Epithelial cell of alveolus of lung (primary cell): ENCODE results near the gene CAPN5. TPM values are rescaled to one million over a fixed set of nuclear protein-coding genes. Genes with fewer than 3 reads are reported as not detected.

Source experiments
- total RNA-seq: library from RNA; depleted of rRNA; stranded (reverse); fragments of >200 nt; gene quantifications from 2 replicates; pipeline ENCODE4 v1.2.1, GENCODE V29; 2015

The CAPN5 gene
- total RNA-seq, result 11.6 and 14.9 TPM in 2 replicates

GRCh38 chr11:77066229-77067042 lies at the start of gene CAPN5:
CAPN5 (plus strand) TSS chr11:77066971; CDS start chr11:77084887, 17,916 bp downstream.

GRCh38 chr11:77102246-77103210 lies 35.8 kb downstream of the CAPN5 start, which contains the start of gene OMP:
OMP (plus strand) TSS chr11:77102840; CDS start chr11:77102840, 0 bp downstream.

GRCh38 chr11:77127920-77128691 lies 61.3 kb downstream of the CAPN5 start, which contains the start of gene MYO7A:
MYO7A (plus strand) TSS chr11:77128246; CDS start chr11:77130635, 2,389 bp downstream.

Other genes starting within 250 kb of the CAPN5 start
- 6.1 and 28.2 TPM in 2 replicates for gene ACER3, start 206.1 kb upstream of the CAPN5 start, total RNA-seq
- not detected in 2 replicates for gene B3GNT6, start 32.6 kb upstream of the CAPN5 start, total RNA-seq
- gene OMP, start 35.9 kb downstream of the CAPN5 start, total RNA-seq, result not detected in 2 replicates
- under 0.01 TPM in 1 of 2 replicates, not detected in the other for gene MYO7A, start 61.3 kb downstream of the CAPN5 start, total RNA-seq
- not detected in 2 replicates for gene GDPD4, start 234.7 kb downstream of the CAPN5 start, total RNA-seq